Immature natural killer cell (primary cell): Measurements from ENCODE around the gene AGRP. TPM values are rescaled to one million over a fixed set of nuclear protein-coding genes. Genes with fewer than 3 reads are reported as not detected.
A peak's percentile ranks its signal among the peaks of the same experiment; 100 is the strongest.

Experiments used
- DNase-seq, 3 donors: peaks; one replicate each; pipeline ENCODE4 v3.0.0; 2022; ENCODE audit warnings: mixed read lengths in 1 of 3
- H3K27ac Mint-ChIP-seq, 6 donors: one replicate each; pipeline ENCODE4 v1.8.0; 2020; ENCODE audit warnings: mixed read lengths in 6 of 6, mild to moderate bottlenecking in 5 of 6, inconsistent platforms in 4 of 6, moderate library complexity in 3 of 6
- H3K27me3 Mint-ChIP-seq, 3 donors: one replicate each; pipeline ENCODE4 v1.8.0; 2020 to 2021; ENCODE audit warnings: low read depth in 3 of 3, mild to moderate bottlenecking in 3 of 3, mixed read lengths in 3 of 3, moderate library complexity in 3 of 3, inconsistent platforms in 1 of 3
- H3K36me3 Mint-ChIP-seq, 3 donors: one replicate each; pipeline ENCODE4 v1.8.0; 2020; ENCODE audit warnings: mixed read lengths in 3 of 3, inconsistent platforms in 2 of 3, mild to moderate bottlenecking in 2 of 3
- H3K4me1 Mint-ChIP-seq, 2 donors: one replicate each; pipeline ENCODE4 v1.8.0; 2020; ENCODE audit warnings: inconsistent platforms in 2 of 2, mild to moderate bottlenecking in 2 of 2, mixed read lengths in 2 of 2, moderate library complexity in 1 of 2
- H3K4me3 Mint-ChIP-seq, 5 donors: one replicate each; pipeline ENCODE4 v1.8.0; 2020; ENCODE audit warnings: mild to moderate bottlenecking in 5 of 5, mixed read lengths in 5 of 5, inconsistent platforms in 3 of 5, moderate library complexity in 3 of 5
- H3K9me3 Mint-ChIP-seq, 6 donors: one replicate each; pipeline ENCODE4 v1.8.0; 2020; ENCODE audit warnings: mild to moderate bottlenecking in 6 of 6, mixed read lengths in 6 of 6, inconsistent platforms in 4 of 6, moderate library complexity in 3 of 6
- polyA plus RNA-seq, 3 donors: library from polyadenylated mRNA; unstranded; fragments of 300-500 nt; fragmentation: Illumina TruSeq; gene quantifications; one replicate each; pipeline ENCODE4 v1.2.3, GENCODE V29; 2021

Gene AGRP, protein sequence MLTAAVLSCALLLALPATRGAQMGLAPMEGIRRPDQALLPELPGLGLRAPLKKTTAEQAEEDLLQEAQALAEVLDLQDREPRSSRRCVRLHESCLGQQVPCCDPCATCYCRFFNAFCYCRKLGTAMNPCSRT
- not detected for polyA plus RNA-seq

DNA sequence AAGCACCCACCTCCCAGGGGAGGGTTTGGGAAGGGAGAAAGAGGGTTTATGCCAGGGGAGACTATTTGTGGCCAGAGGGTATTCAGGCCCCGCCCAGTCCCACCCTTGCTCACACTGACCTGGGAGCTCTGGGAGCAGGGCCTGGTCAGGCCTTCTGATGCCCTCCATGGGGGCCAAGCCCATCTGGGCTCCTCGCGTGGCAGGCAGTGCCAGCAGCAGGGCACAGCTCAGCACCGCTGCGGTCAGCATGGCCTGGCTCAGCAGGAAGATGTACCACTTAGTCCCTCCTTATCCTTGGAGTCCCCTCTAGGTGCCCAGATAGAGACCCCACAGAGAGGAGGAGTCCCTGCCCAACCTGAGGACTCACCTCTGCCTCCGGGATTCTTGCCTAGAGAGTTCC, at the start of gene AGRP:
AGRP (minus strand) TSS at position 398 of the 400 bp plus-strand sequence; CDS start at position 249, 149 bp downstream.
- no peak for DNase-seq
- Mint-ChIP-seq H3K27ac (peak within 1 kb of the TSS in 4 of 6 donors; percentile 7 to 100 (median 98)), H3K4me3 (peak within 1 kb of the TSS; percentile 98 to 100 (median 99)), H3K36me3 (peaks cover 0 to 7% (median 0%) of the 10 kb centered on the region in 3 donors), H3K9me3 (no peaks in the 10 kb centered on the region), H3K4me1 (peaks cover 37 to 41% of the 10 kb centered on the region in 2 donors), H3K27me3 (peaks cover 9 to 19% (median 12%) of the 10 kb centered on the region in 3 donors)

DNA sequence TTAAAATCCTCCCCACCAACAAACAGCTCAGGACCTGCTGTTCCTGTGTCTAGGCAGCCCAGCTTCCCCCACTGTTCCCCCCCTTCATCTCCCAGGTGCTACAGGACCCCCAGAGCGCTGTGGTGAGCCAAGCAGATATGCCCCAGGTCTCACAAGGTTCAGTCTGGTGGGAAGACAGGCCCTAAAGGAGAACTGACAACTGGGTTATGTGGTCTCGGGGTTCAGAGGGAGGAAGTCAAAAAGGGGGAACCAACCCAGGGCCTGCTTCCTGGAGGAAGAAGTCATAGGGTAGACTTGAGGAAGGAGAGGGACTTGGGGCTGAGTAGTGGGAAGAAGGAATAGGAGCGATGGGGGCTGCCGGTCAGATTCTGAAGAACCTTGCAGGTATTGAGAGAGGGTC, 47.9 kb upstream of the AGRP start:
- H3K4me1 Mint-ChIP-seq, result peaks cover 22 to 32% of the 10 kb centered on the region in 2 donors
- no peaks in the 10 kb centered on the region for H3K36me3 Mint-ChIP-seq
- H3K27me3 Mint-ChIP-seq, result peaks cover 1 to 10% (median 4%) of the 10 kb centered on the region in 3 donors
- H3K27ac Mint-ChIP-seq, result peak overlapping the region in 3 of 6 donors; percentile 1 to 59 (median 40)
- no peak for DNase-seq
- H3K9me3 Mint-ChIP-seq, result no peaks in the 10 kb centered on the region
- H3K4me3 Mint-ChIP-seq, result peak overlapping the region in 4 of 5 donors; percentile 51 to 84 (median 66)

DNA sequence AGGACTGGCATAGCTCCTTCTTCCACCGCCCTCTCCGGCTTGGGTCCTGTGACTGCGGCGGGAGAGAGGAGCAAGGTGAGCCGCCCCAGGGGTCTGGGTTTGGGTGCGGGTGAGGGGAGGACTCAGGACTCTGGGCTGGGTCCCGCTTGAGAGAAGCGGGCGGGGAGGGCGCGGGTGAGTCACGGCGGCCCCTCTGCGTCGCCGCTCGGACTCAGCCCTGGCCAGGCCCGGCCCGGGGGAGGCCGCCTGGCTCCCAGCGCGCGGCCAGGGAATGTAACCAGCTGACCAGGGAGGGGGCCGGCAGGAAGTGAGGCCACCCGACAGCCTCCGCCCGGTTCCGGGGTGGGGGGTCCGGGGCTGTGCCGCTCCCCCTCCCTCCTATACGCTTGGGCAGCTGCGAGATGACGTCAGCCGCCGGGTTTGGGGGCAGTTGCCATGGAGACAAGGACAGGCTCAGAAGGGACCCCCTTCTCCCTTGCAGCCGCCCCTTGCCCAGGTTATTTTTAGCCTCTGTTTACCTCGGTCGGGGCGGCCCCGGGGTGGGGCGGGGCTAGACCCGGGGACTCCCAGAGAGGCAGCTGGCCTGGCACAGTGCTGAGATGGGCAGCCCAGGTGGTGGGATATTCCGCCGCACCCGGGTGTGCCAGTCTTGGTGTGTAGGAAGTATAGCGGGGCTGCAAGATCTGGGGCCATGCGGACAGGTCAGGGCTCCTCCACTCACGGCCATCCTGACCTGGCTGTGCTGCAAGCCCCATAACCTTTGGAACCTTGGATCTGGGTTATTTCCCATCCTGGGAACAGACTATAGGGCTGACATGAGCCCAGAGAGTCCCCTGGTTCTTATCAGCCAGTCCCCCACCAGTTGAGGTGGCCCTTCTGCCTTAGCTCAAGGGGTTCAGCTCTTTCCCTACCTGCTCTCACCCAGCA, 46.9 kb upstream of the AGRP start:
- peak; percentile 52 to 58 (median 57) for DNase-seq
- no peaks in the 10 kb centered on the region for H3K9me3 Mint-ChIP-seq
- H3K27ac Mint-ChIP-seq, result peak overlapping the region; percentile 34 to 88 (median 82)
- peaks cover 20 to 24% of the 10 kb centered on the region in 2 donors for H3K4me1 Mint-ChIP-seq
- H3K27me3 Mint-ChIP-seq, result peaks cover 0 to 10% (median 4%) of the 10 kb centered on the region in 3 donors
- peak overlapping the region; percentile 85 to 95 (median 87) for H3K4me3 Mint-ChIP-seq
- H3K36me3 Mint-ChIP-seq, result no peaks in the 10 kb centered on the region

DNA sequence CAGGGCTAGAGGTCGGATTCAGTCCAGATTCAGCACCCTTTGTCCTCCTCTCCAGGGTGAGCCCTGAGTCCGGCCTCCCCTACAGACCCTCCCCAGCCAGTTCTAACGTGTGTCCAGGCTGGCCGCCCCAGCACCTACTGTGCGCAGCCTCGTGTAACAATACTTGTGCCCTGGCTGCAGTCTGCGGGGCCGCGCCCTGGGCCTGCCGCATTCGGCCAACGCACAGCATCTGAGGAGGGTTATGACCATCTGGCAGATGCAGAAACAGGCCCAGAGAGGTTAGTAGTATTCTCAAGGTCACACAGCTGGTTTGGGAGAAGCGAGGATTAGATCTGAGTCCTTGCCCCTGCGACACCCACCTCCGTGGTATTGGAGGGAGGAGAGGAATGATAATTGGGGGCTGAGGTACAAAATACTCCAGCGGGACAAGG, 46.2 kb upstream of the AGRP start:
- Mint-ChIP-seq H3K4me1 (peaks cover 20 to 24% of the 10 kb centered on the region in 2 donors), H3K4me3 (peak overlapping the region; percentile 85 to 95 (median 87)), H3K27ac (peak overlapping the region in 5 of 6 donors; percentile 77 to 88 (median 83)), H3K36me3 (no peaks in the 10 kb centered on the region), H3K27me3 (peaks cover 0 to 10% (median 4%) of the 10 kb centered on the region in 3 donors), H3K9me3 (no peaks in the 10 kb centered on the region)
- DNase-seq, result no peak

DNA sequence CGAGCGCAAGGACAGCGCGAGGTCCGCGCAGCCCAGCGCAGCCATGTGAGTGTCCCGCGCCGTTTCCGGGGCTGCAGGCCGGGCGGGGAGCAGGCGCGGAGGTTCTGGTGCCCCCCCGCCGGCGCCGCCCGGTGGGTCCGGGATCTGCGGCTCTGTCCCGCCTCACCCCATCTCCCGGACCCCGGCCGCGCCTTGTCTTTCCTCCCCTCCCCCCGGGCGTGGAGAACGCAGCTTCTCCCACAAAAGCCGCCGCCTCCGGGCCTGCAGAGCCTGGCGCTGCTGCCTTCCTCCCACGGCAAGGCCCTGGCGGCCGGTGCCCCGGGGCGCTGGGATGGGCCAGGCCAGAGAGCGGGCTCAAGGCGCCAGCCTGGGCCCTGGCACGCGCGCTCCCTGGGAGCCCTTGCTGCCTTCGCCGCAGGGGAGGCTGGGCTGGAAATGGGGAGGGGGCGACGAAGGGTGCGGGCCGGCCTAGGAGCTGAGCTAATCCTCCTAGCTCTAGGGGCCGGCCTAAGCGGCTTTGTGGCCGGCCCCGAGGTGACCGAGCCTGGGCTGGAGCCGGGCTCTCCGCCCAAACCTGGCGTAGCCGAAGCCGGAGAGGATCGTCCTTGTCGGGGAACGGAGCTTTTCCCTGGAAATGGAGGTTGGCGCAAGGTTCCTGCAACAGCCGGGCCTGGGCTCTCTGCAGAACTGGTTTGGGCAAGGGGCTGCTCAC, 45.7 kb upstream of the AGRP start:
- peaks cover 20 to 24% of the 10 kb centered on the region in 2 donors for H3K4me1 Mint-ChIP-seq
- H3K4me3 Mint-ChIP-seq, result peak overlapping the region; percentile 85 to 95 (median 87)
- H3K9me3 Mint-ChIP-seq, result no peaks in the 10 kb centered on the region
- H3K27ac Mint-ChIP-seq, result peak overlapping the region in 2 of 6 donors; percentile 65 to 87
- DNase-seq, result peak in 1 of 3 donors; percentile 45
- H3K27me3 Mint-ChIP-seq, result peaks cover 0 to 10% (median 5%) of the 10 kb centered on the region in 3 donors
- no peaks in the 10 kb centered on the region for H3K36me3 Mint-ChIP-seq

DNA sequence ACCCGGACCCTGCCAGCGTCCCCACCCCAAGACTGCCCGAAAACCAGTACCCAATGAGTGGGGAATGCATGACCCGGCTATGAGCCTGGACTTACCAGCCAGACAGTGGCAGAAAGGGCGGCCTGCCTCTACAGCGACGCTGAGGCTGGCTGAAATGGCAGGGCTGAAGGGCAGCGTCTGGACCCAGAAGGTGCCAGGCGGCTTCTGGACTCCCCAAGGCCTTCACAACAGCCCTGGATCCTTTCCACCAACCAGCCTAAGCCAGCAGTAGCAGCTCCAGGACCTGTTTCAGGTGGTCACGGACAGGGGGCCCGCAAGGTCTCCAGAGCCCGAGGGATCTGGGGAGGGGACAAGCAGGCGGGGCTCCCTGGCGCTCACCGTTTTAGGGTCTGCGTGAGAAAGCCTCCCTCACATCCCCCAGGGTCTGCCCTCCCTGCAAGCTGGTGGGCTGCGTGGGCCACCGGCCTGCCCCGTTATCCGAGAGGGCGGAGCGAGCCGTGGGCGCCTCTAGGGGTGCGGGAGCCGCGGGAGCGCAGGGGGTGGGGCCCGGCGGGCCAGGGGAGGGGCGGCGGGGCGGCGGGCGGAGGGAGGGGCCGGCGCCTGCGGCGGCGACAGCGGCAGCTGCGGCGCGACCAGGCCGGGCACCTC, 45.0 kb upstream of the AGRP start, which contains the start of gene RIPOR1:
RIPOR1 (plus strand) TSS at position 608 of the 648 bp plus-strand sequence. CDS start 9,618 bp downstream, outside the sequence.
- H3K4me3 Mint-ChIP-seq, result peak within 1 kb of the TSS; percentile 85 to 95 (median 87)
- H3K36me3 Mint-ChIP-seq, result no peaks in the 10 kb centered on the region
- DNase-seq, result peak in 2 of 3 donors; percentile 36 to 41
- peak within 1 kb of the TSS in 5 of 6 donors; percentile 77 to 88 (median 83) for H3K27ac Mint-ChIP-seq
- peaks cover 0 to 10% (median 6%) of the 10 kb centered on the region in 3 donors for H3K27me3 Mint-ChIP-seq
- H3K9me3 Mint-ChIP-seq, result no peaks in the 10 kb centered on the region
- peaks cover 20 to 22% of the 10 kb centered on the region in 2 donors for H3K4me1 Mint-ChIP-seq

DNA sequence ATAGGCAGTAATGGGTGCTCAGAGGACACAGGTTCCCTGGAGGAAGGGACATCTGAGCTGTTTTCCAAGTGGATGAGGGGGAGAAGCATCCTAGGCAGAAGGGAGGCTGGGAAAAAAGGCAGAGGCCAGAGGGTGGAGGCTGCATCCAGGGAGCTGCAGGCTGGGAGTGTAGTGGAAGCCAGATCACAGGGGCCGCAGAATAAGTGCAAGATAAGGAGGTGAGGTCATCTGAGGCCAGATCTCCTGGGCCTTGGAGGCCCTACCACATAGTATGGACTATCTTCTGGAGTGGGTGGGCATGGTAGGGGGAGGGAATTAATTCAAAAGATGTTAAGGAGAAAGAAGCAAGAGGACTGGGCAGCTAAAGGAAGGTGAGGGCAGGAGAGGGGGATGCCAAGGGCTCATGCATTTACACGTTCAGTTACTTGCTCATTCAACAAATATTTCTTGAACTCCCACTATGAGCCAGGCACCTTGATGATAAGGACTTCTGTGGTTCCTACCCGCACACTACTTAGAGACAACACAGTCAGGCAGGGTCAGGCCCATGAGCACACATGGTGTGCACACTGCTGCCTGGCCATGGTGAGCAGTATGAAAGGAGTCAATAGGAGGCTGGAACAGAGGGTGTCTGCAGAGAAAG, 42.9 kb upstream of the AGRP start:
- H3K4me1 Mint-ChIP-seq, result peaks cover 21 to 26% of the 10 kb centered on the region in 2 donors
- H3K36me3 Mint-ChIP-seq, result no peaks in the 10 kb centered on the region
- DNase-seq, result no peak
- H3K27ac Mint-ChIP-seq, result peak overlapping the region in 1 of 6 donors; percentile 31
- H3K4me3 Mint-ChIP-seq, result peak overlapping the region in 4 of 5 donors; percentile 2 to 64 (median 30)
- H3K27me3 Mint-ChIP-seq, result peaks cover 8 to 12% (median 9%) of the 10 kb centered on the region in 3 donors
- no peaks in the 10 kb centered on the region for H3K9me3 Mint-ChIP-seq

DNA sequence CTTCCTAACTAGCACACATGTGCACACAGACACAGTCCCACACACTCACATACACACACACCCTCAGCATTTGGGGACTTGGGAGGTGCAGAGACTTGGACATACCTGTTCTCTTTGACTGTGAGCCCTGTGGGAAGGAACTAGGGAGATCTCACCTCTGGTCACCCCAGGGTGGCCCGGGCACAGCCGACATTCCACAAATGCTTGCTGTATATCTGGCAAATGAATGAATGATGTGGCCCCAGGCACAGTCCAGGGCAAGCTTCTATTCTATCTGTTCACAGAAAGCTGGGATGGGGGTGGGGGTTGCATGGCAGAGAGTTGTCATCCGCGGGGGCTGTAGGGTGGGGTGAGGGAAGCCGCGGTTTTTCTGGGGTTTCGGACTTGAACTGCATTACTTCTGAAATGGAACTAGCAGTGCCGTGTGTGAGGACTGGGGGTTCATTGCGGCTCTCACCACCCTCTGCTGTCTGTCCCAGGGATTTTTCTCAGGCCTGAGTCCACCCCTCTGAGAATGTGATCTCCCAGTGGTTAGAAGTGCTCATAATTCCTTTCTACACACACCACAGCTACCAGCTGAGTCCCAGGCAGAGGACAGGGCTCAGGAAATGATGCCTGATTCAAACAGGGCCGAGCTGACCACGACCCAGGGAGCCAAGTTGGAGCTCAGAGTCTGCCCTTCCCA, 42.0 kb upstream of the AGRP start:
- no peaks in the 10 kb centered on the region for H3K36me3 Mint-ChIP-seq
- H3K9me3 Mint-ChIP-seq, result no peaks in the 10 kb centered on the region
- no peak overlapping the region for H3K27ac Mint-ChIP-seq
- no peak overlapping the region for H3K4me3 Mint-ChIP-seq
- H3K27me3 Mint-ChIP-seq, result peaks cover 10 to 13% (median 11%) of the 10 kb centered on the region in 3 donors
- H3K4me1 Mint-ChIP-seq, result peaks cover 18 to 23% of the 10 kb centered on the region in 2 donors
- DNase-seq, result no peak

DNA sequence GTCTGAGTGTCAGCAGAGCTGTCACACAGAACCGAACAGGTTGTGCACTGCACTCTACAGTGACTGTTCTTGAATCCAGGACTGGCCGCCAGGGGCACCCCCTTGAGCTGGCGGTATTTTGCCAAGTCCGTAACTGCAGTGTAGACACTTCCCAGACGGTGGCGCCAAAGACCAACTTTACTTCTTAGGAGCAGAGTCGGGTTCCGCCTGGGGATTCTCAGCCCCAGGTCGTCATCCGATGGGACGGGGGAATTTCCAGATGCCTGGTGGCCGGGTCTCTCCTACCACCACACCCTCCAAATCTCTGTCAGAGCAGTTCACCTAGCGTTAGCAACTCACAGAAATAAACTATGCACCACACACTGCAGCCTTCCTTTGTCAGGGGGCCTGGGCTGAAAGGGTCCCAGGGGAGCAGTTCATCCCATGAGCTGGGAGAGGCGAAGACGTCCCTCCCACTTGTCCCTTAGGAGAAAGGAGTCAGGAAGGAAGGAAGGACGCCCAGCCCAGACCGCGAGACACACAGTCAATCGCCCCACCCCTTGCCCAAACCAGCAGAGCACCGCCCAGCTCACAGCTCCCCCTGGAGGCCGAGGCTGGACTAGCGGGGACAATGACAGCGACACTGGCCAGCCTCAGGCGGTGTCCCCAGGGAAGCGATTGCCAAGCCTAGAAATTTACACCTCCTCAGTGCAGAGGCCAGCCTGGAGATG, 37.9 kb upstream of the AGRP start:
- Mint-ChIP-seq H3K27me3 (peaks cover 4 to 10% (median 10%) of the 10 kb centered on the region in 3 donors), H3K4me1 (peaks cover 24 to 33% of the 10 kb centered on the region in 2 donors), H3K9me3 (no peaks in the 10 kb centered on the region), H3K36me3 (no peaks in the 10 kb centered on the region), H3K27ac (peak overlapping the region; percentile 98 to 99 (median 98)), H3K4me3 (peak overlapping the region; percentile 92 to 96 (median 94))
- peak; percentile 92 to 95 (median 93) for DNase-seq

DNA sequence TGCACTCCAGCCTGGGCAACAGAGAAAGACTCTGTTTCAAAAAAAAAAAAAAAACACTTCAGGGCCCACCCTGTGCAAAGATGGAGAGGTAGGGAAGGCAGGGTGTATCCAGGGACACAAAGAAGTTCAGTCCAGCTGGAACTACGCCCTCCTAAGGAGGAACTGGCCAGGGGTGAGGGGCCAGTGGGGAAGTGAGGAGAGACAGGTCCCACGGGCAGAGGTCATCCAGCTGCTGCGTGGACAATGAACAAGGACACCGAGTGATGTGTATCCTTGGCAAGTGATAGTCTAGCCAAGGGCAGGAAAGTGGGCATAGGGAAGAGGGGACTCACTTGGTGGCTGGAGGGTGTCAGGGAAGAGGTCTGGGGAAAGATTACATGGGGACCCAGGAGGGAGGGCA, 35.9 kb upstream of the AGRP start:
- no peaks in the 10 kb centered on the region for H3K36me3 Mint-ChIP-seq
- peaks cover 4 to 10% (median 10%) of the 10 kb centered on the region in 3 donors for H3K27me3 Mint-ChIP-seq
- no peak for DNase-seq
- H3K27ac Mint-ChIP-seq, result peak overlapping the region in 2 of 6 donors; percentile 26 to 85
- H3K9me3 Mint-ChIP-seq, result no peaks in the 10 kb centered on the region
- peaks cover 29 to 38% of the 10 kb centered on the region in 2 donors for H3K4me1 Mint-ChIP-seq
- peak overlapping the region in 2 of 5 donors; percentile 15 to 22 for H3K4me3 Mint-ChIP-seq

DNA sequence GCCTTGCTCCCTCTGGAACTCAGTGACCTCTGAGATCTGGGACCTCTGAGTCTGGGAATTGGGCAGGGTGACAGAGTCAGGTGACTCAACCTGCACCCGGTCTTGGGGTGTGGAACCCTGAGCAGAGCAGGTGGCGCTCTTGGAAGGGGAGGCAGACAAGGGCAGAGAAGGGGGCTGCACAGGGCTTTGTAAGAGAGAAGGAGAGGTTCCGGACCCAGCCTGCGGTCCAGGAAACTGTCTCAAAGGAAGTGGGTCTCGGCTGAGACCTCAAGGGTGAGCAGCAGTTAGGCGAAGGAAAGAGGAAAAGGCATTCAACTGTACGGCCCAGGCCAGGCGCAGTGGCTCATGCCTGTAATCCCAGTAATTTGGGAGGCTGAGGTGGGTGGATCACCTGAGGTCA, 35.3 kb upstream of the AGRP start:
- peaks cover 32 to 39% of the 10 kb centered on the region in 2 donors for H3K4me1 Mint-ChIP-seq
- H3K27ac Mint-ChIP-seq, result peak overlapping the region in 5 of 6 donors; percentile 49 to 86 (median 80)

More for the DNA sequence above, 35.3 kb upstream of the AGRP start:
- Mint-ChIP-seq H3K4me3 (peak overlapping the region; percentile 35 to 61 (median 54)), H3K9me3 (no peaks in the 10 kb centered on the region), H3K27me3 (peaks cover 4 to 10% (median 8%) of the 10 kb centered on the region in 3 donors), H3K36me3 (no peaks in the 10 kb centered on the region)
- no peak for DNase-seq
